Activated T-helper 1 cell treated with Interleukin-2 at 50 U/mL for 16 hours (primary cell): Measurements from ENCODE around the gene KLF13.
A peak's percentile ranks its signal among the peaks of the same experiment; 100 is the strongest.

Source experiments
- DNase-seq: peaks from one replicate; pipeline ENCODE4 v3.0.0-alpha.2; 2020; ENCODE audit warnings: low read depth

KLF13 gene

DNA sequence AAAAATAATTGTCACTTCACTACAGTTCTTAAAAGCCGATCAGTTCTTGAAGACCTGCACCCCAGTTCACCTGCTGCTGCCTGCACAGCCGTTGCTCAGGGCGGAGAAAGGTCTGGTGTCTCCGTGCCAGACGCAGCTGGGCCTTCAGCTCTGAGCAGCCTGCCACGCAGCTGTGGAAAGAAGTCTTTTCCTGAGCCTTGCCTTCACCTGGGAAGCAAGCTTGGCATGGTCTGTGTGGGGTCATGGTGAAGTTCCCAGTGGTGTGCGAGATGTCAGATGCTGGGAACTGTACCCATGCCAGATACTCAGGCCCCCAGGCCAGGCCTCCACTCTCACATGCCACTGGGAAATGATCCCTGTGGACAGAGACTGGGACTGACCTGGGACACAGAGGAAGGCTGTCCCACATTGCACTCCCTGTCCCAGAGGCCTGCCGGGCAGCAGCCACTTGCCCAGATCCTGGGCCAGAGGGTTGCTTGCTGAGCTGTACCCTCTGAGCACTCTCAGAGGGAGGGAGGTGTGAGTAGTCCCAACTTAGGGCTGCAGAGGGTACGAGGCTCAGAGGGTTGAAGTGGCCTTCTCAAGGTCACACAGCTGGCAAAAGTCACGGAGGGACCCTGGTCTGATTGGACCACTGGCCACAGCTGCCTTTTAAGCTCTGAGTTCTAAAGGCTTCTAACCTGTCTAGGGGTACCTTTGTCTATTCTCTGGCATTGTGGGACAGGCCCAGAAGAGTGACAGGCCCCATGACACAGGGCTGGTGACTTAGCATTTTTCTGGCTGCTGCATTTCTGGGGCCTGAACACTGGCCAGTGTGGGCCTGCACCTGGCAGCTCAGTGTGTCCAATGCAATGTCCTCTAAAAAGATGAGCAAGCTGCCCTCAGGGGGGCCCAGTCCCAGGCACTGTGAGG is 55.4 kb downstream of the KLF13 start:
- DNase-seq = no peak

DNA sequence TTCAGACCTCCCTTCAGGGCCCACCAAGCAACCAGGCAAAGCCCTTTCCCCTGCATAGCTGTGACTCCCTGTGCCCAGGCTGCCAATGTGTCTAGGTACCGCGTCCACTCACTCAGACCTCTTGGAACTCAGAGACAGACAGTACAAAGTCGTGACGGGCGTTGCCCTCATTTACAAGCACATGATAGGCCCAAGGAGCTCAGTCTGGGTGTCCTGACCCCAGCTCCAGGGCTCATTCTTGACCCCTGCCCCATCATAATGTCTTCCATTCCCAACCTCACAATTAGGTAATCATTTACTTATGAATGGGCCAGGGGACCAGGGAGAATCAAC is 56.0 kb downstream of the KLF13 start:
- DNase-seq = no peak

DNA sequence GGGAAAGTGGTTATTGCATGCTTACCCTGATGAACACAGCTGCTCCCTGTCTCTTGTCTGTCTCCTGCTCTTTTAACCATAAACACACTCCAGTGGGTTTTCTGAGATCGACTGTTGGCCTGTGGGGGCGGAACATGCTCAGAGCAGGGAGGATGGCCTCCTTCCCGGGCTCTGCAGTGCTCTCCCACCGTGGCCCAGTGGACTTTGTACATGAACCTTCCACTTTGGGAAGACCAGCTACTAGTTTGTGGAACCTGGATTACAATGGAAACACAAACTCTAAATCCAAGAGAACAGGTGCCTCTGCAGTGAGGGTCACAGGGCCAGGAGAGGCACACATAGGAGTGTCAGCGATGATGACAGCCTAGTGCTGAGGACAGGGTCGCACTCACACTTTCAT is 56.5 kb downstream of the KLF13 start:
- no peak for DNase-seq

DNA sequence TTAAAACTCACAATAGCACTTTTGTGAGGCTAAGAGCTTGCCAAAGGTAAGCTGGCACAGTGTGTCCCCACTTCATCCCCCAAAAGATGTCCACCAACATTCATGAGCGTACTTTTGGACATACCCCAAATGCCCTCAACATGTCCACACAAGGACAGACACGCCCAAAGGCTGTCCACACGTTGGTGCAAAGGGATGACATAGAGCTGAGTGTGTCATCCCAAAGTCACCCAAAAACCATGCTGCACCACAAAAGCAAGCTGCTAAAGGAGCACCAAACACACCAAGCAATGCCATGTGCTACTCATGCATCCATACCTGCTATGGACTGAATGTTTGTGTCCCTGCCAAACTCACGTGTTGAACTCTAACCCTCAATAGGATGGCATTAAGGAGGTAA is 57.9 kb downstream of the KLF13 start:
- no peak for DNase-seq

DNA sequence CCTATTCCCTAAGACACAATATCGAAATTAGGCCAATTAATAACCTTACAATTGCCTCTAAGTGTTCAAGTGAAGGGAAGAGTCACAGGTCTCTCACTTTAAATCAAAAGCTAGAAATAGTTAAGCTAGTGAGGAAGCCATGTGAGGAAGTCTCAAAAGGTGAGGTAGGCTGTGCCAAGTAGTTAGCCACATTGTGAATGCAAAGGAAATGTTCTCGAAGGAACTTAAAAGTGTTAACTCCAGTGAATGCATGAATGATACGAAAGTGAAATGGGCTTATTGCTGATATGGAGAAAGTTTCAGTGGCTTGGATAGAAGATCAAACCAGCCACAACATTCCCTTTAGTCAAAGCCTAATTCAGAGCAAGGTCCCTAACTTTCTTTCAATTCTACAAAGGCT is 59.1 kb downstream of the KLF13 start:
- DNase-seq = no peak

DNA sequence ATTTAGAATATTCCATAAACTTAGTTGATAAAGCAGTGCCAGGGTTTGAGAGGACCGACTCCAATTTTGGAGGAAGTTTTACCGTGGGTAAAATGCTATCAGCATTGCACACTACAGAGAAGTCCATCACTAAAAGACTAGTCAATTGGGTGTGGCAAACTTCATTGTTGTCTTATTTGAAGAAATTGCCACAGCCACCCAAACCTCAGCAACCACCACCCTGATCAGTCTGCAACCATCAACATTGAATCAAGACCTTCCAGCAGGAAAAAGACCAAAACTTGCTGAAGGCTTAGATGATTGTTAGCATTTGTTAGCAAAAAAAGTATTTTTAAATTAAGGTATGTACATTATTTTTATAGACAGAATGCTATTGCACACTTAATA is 60.5 kb downstream of the KLF13 start:
- no peak for DNase-seq

DNA sequence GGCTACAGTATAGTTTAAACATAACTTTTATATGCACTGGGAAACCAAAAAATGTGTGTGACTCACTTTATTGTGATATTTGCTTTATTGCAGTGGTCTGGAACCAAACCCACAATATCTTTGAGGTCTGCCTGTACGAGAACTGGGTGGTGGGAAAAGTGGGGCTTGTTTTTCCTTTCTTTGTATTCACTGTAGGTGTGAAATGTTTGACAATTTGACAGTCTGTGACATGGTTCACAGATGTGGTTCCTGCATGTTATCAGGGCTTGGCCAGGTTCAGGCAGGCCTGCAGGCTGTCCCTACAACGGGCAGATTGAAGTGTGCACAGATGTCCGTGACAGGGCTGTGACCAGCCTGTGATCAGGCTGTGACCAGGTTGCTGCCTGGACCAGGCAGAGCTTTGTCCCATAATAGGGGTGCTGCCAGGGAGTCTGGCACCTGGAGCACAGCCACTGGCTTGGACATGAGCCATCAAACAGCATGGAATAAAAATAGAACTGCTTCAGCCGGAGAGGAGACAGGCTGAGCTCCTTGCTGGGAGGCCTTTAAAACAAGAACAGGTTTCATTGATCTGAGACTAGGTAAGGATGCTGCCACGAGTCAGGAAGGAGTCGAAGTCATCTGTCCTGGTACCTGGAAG is 61.0 kb downstream of the KLF13 start:
- DNase-seq = no peak

DNA sequence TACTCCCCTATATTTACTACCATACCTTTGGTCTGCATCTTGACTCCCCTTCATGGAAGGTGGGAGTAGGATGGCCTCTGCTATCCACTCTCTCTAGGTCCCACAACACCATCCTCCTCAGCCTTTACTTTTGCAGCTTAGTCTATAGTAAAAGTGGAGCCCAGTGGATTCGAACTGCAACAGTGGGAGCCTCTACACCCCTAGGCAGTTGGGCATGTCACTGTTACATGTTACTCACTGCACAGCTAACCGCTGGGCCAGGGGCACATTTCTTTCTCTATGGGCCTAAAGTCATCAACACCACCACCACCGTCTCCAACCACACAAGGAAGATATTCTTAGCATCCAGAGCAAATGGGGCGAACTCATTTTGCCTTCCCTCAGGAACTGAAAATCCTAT is 62.9 kb downstream of the KLF13 start:
- DNase-seq = no peak

DNA sequence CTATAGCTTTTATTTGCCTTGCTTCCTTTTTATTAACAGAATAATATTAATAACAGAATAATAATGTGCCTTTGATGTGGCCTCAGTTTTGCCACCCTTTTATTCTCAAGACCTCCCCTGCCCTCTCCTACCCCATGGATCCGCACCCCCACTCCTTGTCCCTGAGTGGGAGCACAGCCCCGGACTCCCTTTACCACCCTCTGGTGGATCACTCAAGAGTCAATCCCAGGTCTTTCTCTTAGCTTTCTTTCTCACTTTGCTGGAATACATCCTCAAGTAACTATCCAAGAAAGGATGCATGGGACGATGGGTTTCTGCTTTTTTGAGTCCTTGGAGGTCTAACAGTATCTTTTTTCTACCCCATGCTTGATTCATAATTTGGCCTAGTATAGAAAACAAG is 63.4 kb downstream of the KLF13 start:
- no peak for DNase-seq

DNA sequence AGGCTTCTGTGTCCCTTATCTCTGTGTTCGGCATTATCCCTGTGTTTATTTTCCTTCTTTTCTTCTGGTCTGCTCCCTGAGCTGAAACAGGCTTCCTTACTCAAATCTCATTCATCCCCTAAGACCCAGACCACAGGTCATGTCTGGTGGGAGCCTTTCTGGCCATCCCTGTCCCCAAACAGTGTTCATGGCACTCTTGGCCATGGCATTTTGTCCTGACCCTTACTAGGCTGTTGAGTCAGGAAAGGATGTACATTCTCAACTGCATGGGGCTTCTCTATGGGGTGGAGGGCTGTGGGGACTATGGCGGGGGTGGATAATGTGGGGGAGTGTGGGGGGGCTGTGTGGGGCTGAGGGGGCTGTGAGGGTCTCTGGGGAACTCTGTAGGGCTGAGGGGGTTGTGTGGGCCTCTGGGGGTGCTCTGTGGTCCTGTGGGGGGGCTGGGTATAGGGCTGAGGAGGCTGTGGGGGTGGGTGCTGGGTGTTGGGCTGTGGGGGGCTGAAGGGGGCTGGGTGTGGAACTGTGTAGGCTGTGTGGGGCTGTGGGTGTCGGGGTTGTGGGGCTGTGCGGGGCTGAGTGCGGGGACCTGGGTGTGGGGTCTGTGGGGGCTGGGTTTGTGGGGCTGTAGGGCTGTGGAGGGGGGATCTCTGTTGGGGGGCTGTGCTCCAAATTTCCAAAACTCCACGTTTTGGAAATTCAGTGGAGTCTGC is 64.3 kb downstream of the KLF13 start:
- no peak for DNase-seq

DNA sequence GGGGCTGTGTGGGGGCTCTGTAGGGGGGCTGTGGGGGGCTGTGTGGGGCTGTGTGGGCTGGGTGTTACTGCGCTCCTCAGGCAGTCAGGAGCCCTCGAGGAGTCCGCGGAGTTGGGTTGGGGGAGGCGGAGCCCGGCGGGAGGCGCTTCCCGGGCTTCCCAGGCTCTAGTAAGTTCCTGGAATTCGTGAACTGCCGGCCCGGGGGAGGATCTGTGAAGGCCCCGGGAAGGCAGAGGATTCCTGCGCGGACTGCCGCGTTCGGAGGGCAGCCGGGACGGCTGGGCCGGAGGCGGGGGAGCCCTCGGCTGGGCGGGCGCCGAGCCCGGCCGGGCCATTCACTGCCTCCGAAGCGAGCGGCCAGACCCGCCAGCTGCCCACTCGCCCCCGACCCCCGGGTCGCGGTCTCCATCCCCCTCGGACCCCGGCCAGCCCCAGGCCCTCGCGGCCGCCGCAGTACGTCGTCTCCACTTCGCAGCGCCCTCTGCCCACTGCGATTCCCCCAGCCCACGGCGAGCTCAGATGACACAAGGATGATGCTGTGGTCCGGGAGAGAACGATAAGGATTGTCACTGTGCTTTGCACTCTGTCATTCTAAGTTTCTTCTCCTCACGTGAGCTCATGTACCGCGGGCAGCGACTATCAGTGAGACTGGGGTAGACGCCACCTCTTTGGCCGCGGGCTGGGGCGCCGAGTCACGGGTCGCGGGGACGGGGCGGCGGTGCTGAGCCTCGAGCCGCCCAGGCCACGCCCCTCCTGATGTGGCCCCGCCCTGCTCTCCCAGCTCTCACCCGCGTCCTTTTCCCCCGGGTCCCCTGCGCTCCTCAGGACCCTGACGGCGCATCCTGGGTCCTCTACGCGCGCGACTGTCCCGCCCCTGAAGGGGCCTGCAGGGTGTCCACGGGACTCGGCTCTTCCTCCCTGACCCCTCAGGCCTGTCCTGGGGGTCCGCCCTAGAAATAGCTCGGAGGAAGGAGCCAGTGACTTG is 65.3 kb downstream of the KLF13 start:
- DNase-seq = peak; percentile 73

DNA sequence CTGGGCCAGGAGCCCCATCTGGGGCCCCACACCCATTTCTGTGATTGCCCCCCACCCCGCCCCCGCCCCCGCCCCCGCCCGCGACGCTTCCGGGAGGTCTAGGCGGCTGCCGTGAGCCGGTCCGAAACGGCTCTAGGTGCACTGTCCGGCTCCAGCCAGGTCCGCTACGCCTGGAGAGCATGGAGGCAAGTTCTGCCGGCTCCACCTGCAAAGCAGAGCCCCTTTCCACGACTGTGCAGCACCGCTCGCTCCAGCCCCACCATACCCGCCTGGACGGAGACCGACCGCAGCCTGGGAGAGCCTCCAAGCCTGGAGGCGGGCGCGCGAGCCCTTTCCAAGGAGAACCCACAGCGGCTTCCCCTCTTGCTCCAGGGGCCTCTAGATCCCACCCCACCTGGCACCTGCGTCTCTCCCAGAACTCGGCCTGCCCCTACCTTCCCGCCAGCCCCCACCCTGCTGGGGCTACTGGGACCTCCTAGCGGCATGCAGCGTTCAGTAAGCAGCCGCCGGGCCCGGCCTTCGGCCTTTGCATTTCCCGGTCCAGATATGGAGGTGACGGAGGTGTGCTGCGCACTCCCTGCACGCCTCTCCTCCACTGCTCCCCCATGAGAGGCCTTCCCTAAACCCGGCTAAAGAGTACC is 66.2 kb downstream of the KLF13 start:
- DNase-seq = no peak

DNA sequence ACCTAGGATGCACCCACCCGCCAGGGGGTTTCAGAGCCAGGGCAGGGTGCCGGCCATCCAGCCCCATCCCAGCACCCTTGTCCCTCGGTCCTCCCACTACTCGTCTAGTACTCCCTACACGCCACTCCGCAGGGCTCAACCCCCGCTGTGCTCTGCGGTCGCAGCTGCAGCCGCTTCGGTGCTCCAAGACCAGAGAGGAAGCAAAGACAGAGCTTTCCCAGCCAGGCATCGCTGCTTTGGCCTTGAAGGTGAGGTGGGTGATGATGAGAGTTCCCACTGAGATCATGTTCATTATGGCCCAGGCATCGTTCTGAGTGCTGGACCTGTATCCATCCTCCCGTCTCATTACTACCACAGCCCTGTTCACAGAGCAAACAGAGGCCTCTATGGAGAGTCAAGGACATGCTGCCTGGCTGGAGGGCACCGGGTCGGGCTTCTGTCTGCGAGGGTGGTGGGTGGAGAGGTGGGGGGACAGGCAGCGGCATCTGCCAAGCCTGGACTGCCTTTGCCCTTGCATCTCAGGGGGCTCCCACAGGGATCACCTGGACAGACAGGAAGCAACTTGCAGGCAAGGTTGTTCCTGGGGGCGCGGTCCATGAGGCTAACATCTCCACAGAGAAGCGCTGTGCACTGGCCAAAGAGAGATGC is 66.9 kb downstream of the KLF13 start:
- DNase-seq = no peak

DNA sequence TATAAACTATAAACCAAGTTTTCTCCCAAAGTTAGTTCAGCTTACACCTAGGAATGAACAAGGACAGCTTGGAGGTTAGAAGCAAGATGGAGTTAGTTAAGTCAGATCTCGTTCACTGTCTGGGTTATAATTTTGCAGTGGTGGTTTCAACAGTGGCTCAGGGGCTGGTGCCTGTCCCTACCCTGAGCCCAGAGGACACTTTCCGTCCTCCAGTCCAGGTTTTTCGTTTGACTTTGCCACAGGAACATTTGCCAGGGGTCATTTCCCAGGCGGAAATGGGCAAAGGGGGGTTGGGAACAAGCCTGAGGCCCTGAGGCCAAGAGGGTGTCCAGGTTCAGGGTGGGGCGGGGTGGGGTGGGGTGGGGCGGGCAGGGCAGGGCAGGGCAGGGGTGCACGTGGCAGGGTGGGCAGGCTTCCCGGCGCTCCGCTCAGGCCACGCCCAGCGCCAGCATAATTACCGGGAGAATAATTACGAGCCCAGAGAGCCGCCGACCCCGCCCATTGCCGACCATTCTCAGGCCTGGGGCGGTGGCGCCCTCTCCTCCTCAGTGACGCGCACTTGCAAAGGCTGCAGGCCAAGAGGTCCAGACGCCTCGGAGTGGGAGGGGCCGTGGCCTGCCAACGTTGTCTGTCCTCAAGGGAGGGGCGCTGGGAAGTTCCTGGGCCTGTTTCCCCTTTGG is 70.4 kb downstream of the KLF13 start:
- DNase-seq = no peak

DNA sequence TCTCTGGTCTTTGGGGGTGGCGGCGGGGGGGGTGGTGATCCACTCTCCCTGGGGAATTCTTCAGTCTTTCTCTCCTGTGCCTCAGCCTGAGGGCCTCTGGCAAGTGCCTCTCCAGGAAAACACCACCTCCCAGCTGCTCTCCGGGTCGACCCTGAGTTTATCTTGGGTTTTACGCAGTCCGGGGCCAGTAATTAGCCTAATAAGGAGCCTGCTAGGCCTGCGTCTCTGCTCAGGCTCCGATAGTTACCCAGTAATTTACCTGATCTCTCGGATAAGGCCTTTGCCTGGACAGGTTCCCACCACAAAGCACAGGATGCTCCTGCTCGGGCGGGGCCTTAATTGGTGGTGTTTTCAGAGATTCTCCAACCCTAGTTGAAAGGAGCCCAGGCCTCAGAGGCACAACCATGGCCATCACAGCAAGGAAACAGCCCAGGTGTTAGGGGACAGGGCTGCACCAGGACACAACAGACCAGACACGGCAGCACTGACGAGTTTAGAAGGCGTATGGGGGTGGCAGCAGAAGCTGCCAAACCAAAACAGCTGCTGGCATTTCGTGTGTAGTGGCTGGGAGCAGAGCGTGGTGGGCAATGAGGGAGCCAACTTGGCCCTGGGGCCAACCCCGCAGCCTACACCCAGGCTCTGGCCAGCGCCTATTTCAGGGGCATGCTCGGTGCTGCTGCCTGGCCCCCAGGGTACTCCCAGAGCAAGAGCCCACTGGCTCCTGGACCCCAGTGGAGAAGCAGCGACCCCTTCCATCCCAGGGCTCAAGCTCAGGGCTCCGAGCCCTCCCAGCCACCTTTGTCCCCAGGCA is 71.4 kb downstream of the KLF13 start:
- DNase-seq = no peak

DNA sequence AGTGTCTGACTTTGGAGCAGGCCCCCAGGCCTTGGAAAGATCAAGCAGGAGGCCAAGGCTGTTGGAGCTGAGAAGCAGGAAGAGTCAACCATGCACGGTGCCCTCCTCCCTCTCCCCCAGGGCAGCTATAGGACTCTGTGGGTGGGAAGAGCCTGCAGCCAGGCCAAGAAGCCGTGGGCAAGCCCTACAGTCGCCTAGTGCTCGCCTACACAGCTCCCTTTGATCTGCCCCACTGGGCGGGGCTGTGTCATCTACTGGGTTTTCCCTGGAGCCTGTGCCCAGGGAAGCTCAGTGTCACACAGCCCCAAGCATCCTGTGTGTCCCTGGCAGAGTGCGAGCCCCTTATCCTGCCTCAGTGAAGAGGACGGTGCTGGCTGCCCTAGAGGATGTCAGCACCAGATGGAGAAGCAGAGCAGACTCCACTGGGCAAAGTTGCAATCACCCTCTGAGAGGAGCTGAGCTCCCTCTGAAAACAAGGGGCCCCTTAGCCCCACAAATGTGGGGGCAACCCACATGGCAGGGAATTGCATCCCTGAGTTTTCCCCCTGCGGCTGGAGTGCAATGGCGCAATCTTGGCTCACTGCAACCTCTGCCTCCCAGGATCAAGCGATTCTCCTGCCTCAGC is 72.2 kb downstream of the KLF13 start:
- DNase-seq = no peak

DNA sequence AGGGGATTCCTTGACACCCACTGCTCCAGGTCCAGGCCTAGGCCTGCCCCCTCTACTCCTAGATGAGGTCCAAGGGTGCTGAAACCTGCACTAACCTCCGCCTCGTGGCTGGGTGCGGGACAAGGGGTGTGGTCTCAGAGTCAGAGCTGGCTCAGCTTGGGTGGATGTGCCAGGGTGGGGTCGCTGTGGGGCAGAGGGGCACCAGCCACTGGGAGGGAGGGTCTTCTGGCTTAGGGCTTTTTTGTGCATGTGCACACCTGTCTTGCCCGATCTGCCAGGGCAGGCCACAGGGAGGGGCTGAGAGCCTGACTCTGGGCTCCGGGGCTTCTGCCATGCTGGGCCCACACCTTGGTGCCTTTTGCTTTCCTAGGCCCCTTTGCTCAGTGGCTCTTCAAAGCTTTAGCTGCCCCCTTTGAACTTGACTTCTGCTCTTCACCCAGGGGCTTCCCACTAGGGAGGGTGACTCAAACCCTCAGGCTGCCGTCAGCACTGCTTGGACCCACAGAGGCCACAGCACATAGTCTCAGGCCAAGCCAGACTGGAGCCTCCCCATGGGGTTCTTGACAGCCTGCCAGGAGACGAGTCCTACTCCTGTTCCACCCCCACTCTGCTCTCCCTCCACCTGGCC is 73.0 kb downstream of the KLF13 start:
- DNase-seq = no peak

DNA sequence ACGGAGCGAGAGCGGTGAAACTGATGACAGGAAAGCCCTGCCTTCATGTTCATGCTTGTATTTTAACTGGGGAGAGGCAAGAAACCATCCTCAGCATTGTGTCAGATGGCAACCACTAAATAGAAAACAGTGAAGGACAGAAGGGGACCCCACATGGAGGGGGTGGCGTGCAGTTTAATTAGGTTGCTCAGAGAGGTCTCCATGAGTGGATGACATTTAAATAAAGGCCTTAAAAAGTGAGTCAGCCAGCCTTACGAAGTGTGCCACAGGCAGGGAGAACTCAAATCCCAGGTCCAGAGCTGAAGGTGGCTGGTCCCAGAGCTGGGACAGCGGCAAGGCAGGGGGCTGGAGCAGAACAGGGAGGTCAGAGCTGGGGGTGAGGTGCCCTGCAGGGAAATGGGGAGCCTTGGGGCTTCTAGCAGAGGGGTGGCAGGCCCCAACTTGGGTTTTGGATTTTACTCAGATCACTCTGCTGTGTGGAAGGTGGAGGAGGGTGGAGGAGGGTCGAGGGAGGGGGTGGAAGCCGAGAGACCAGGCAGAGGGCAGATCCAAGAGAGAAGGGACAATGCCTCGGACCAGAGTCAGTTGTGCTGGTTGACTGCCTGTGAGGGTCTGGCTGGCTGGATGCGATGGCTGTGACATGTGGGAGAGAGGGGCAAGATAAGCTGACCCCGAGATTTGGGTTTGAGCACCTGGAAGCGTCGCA is 73.7 kb downstream of the KLF13 start:
- no peak for DNase-seq
